Fibroblast of skin of right biceps (primary cell): ENCODE measurements around the gene PDGFB.

Source experiments
- DNase-seq: peaks from one replicate; pipeline ENCODE4 v3.0.0-alpha.2; 2013

PDGFB gene

DNA sequence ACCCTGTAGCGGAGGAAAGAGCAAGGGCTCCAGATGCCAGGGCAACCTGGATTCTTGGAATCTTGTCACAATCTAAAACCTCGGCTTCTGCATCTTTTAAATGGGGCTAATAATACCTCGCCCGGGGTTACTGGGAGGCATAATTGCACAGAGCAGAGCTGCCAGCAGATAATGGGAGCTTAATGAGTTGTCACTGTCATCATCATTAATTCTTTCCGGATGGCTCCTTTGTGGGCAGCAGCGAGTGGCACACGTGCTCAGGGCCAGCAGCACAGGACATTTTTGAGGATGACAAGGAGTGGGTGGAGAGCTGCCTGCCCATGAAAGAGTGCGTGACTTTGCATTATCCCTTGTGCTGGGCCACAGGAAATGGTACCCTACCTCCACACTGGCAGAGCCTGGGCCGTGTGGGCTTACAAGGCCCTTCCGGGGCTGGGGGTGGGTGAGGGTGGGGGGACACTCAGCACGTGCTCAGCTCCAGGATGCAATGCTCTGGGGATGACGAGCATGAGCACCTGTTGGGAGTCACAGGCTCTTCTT, 5.7 kb downstream of the PDGFB start:
- DNase-seq, result no peak

DNA sequence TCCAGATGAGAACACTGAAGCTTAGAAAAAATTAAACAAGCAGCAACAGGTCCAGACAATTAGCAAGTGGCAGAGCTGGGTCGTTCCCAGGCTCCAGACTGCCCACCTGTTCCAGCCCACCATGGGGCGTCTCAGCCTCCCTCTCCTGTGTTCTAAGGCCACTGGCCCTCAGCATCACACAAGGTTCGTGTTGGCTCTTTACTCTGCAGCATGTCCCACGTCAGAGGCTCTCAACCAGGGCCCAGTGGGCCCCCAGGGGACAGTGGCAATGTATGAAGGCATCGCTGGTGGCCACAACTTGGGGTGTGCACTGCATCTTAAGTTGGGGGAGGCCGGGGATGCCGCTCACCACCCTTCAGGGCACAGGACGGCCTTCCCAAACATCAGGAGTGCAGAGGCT, 6.2 kb downstream of the PDGFB start:
- no peak for DNase-seq

DNA sequence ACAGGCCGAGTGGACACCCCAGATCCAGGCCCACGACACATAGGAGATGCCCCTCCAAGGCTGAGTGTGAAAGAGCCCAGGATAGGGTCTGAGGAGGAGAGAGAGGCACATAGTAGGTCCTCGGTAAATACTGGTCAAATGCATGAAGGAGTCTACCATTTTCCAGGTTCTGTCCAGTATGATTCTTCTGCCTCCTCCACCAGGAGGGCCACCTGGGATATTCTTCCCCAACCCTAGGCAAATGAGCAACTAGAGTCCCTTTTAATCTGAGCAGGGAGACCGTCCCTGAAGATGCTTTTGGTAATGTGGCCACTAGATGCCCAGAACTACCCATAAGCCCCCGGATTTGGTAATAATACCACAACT, 6.7 kb downstream of the PDGFB start:
- no peak for DNase-seq

DNA sequence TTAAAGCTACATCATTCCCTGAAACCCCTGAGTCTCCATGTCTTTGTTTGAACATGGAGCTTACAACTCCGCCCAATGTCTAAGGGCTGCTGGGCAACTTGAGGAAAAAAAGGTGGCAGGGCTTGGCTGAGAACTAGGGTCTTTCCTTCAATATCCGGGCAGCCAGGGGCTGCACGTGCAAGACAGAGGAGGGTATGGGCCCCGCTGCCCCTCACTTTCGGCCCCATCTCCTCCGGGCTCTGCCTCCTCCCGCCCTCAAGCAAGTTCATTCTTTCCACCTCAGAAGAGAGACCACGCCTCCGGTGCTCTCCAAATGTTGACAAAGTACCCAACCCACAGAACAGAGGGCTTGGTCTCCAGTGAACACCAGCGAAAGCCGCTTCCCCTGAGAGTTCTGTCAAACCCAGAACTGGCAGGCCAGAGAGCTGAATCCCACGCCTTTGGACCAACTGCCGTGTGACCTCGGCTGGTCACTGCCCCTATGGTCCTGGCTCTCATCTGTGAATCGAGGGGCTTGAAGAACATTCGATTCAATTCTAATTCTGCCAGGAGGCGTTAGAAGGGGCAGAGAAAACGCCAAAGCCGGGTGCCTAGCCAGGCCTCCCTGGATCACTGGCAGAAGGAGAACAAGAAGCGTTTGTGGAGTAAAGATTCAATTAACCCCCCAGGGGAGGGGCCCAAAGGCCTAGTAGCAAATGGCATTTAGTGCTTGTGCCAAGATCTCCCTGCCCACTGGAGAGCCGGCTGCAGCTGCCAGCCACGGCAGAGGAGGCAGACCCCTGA, 7.3 kb downstream of the PDGFB start:
- DNase-seq, result no peak

DNA sequence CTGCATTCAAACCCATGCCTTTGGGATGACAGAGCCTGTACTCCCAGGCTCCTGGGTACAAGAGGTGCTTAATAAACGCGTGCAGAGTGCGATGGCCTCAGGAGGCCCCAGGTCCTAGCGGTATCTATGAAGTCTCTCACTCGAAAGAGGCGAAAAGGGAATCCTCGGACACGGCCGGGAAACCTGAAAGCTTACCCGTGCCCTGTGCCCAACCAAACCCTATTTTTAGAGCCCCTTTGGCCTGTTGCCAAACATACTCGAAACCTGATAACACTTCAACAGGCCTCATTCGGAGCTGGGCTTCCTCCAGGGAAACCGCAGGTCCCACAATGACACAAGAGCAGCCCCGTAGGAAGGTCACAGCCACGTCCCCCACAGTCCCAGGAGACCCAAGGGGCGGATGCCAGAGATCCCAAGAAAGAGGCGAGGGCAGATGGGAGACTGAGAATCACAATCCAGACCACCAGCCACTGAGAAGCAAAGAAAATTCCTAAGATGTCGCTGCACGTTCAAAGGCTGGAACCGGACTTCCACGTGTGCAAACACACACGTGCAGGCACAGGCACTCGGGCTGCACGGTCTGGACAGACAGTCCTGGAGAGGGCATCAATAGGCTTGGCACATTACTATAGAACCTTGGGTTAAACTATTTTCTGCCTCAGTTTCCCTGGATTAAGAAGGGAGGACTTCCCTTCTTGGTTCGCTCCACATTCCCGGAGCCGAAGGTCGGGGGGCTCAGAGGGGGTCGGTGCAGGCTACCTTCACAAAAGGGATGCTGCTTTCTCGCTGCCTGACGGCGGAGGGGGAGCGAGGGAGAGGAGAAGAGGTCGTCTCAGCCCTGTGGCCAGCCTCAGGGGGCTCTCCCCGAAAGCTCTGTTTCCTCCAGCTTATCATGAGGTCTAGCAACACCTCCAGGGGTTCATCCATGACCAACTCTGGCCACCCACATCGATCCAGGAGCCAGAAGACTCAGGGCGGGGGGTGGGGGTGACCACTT, 8.2 kb downstream of the PDGFB start:
- peak; percentile 67 for DNase-seq

DNA sequence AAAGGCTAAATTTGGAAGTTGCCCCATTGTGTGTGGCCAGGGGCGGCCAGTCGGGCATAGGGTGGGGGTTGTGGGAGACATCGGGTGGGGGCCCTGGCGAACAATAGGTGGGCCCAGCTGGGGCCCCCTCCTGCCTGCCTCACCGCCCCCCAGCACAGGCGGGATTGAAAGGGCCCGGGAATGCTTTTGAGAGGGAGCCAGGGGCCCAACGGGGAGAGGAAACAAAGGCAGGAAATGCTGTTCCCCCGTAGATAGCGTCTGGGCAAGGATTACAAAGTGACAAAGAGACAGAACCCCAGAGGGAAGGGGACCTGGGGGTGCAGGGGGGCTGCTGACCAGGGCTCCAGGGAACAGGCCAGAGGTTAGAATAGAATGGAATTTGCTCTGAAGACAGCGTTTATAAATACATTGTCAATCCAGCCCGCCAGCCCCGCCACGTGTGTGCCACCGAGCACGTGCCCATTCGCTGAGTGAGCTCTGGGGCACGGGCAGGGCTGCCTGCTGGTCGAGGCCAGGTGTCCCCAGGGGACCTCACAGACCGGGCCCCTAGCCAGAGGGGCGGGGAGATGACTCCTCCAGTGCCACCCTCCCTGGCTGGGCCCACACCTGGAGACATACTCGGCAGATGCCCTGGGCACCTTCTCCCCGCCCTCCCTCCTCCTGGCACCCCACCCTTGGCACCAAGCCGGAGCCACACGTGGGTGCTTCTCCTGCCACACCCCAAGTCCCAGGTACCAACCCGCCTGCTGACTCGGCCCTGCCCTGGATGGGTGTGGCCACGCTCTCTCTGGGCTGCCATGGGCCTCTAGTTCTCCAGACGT, 9.7 kb downstream of the PDGFB start:
- DNase-seq, result no peak

DNA sequence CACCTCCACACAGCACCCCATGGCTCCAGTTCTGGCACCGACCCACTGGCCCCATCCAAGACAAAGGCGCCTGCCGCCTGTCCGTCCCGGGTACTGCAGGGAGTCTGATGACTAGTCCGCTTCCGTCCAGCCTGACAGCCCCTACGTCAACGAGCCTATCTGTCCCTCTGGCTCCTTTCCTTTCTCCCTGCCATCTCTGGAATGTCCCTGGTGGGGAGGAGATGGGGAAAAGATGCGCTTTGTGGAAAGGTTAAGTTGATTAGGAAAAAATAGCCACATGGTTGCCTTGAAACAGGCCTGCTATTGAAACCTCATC, 10.4 kb downstream of the PDGFB start:
- peak; percentile 39 for DNase-seq

DNA sequence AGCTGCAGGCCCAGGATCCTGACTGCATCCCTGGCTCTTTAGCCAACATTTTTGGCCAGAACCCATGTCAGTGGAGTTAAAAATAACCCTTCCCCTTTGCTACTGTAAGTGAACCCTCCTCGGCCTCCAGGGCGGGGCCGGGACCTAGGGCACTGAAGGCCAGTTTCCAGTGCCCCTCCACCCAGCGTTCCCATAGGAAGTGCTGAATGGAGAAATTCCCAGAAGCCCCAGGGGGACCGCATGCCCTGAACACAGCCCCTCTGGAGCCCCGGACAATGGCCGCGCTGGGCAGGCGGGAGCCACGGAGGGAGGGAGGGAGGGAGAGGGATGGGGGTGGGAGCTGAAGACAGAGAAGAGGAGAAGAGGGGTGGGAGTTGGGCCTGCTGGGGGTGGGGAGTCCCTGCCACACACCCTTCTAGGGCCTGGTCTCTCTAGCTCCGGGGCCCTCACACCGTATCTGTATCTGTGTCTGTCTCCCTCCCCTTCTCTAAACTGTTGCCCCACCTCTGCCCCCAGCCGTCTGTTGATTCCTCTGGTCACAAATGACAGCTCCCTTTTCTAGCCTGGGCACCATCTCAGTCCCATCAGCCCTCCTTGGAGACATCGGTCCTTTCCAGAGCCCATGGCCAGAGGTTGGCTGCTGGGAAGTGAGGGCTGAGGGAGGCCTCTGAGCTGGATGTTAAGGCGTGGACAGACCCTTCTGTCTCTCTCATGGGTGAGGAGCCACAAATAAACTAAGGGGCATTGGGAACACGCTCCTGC, 10.9 kb downstream of the PDGFB start:
- DNase-seq, result no peak

DNA sequence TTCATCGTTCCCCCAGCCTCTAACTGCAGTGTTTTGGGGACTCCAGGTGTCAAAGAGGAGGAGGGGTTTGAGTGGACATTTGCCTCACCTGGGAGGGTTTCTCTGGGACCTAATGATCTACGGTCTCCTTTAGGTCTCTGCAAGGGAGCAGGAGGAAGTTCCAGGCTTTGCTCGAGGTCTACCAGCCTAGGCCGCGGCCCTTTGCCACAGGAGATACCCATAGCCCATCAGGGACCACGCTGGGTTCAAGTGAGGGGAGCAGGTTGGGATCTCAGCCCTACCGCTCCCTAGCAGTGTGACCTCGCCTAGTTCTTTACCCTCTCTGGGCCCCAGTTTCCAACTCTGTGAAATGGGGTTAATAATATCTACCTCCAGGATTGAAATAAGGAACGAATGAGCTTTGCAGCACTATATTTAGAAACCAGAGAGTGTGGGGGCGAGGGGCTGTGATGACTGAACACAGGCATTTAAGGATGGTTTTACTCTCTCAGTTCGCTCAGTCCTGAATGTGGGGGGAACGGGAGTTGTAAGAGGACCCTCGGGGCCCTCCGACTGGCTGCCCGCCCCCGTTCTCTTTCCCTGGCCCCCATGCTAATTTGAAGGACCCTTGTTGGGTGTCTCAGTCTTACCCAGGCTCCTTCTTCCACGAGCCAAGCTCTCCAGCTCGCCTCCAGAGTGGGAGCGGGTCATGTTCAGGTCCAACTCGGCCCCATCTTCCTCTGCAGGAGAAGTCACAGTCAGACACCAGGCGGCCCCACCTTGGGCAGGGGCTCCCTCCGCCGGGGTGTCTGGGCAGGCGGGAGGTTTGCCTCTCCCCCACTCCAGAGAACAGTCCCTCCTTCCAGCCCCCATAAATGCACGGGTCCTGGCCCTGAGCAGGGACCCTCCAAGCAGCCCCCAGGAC, 11.7 kb downstream of the PDGFB start:
- no peak for DNase-seq

DNA sequence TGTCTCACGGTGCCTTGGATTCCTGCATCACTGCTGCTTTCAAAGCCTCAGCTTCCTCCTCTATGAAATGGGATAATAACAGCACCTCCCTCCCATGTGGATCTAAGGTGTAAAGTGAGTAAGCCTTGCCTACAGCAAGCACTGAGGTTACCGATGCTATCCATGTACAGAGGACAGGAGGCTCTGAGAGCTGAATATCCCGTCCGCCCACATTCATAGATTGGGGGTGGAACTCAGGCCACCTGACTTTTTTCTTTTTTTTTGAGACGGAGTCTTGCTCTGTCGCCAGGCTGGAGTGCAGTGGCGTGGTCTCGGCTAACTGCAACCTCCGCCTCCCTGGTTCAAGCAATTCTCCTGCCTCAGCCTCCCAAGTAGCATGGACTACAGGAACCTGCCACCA, 12.5 kb downstream of the PDGFB start:
- DNase-seq, result no peak

DNA sequence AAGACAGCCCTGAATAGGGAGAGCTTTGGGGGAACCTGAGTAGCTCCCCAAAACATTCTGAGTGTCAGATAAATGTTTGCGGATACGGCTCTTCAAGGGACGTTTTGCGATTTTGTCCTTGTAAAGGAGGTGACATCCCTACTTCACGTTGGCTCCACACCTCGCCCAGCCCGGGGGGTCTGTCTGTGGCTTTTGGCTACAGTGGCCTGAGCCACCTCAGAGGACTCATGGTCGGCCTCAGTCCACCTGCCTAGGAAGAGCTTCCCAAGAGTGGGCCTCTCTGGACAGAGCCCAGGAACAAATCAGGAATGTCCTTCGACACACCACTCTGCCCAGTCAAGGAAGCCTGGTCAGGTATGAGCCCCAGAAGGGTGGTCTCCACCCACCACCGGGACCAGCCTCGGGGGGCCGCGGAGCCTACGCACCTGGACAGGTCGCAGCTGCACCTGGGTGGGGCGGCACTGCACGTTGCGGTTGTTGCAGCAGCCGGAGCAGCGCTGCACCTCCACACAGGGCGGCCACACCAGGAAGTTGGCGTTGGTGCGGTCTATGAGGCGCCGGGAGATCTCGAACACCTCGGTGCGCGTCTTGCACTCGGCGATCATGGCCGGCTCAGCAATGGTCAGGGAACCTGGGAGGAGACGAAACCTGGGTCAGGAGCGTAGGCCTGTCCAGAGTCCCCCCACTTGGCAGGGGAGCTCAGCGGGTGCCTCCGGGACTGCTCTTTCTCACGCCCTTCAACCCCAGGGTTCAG, 13.4 kb downstream of the PDGFB start:
- no peak for DNase-seq

DNA sequence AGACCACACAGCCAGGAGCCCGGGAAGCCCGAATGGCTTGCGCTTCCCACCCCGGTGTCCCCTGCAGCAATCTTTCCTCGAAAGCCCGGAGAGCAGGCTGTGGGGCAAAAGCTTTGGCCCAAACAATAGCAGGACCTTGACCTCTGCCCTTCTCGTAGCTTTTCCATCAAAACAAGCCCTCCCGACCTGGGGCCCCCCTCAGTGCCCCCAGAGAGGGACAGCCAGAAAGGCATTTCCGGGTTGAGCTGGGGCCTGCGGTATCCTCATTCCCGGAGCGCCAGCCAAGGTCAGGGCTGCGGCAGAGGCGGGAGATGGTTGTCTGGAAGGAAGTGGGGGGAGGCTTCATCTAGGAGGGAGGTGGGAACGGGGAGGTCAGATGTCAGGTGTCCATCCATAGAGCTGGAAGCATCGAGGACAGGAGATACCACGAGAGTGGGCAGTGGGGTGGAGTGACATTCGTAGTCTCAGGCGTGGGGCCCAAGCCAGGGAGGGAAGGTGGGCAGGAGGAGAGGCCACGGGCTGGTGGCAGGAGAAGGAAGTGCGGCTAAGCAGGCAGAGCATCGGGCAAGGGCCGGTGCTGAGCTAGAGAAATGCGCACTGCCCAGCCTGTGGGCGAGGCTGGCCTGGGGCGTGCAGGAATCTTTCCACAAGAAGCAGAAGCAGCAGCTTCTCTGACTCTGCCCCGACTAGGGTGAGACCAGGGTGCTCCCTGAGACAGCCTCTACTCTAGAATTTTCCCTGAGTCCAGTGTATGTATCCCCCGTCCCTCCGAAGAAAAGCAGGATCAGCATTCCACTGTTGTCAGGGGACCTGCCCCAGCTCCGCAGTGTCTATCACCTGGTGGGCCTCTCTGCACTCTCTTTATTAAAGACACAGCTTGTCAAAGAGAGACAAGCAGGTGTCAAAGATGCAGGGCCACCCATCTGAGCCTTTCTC, 14.3 kb downstream of the PDGFB start:
- DNase-seq, result peak; percentile 38

DNA sequence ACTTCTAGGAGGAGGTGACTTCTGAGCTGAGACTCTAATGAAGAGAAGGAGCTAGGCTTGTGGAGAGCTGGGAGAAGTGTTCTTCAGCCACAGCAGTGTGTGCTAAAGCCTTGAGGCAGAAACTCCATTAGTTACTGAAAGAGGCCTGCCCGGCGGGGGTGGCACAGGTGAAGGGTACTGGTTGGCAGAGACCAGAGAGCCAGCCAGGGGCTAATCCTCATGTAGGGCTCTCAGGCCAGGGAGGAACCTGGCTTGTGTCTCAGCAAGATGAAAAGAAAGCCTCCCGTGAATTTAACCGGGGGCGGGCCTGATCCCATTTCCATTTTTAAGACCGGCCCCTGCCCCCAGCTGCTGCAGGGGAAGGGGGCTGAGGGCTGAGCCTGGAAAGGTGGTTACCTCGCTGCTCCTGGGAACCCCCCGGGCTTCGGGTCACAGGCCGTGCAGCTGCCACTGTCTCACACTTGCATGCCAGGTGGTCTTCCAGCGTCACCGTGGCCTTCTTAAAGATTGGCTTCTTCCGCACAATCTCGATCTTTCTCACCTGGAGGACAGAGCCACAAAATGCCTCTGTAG, 15.0 kb downstream of the PDGFB start:
- no peak for DNase-seq

DNA sequence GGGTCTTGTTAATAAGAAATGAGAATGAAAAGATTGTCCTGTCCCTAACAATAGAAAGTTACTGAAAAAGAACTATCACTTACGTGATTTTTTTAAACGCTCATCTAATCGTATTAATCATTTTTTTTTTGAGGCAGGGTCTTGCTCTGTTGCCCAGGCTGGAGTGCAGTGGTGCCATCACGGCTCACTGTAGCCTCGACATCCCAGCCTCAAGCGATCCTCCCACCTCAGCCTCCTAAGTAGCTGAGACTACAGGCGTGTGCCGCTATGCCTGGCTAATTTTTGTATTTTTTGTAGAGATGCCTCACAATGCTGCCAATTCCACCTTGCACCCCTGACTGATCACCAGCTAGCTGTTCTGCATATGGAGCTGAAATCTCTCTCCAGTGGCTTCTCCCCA, 15.7 kb downstream of the PDGFB start:
- DNase-seq, result no peak

DNA sequence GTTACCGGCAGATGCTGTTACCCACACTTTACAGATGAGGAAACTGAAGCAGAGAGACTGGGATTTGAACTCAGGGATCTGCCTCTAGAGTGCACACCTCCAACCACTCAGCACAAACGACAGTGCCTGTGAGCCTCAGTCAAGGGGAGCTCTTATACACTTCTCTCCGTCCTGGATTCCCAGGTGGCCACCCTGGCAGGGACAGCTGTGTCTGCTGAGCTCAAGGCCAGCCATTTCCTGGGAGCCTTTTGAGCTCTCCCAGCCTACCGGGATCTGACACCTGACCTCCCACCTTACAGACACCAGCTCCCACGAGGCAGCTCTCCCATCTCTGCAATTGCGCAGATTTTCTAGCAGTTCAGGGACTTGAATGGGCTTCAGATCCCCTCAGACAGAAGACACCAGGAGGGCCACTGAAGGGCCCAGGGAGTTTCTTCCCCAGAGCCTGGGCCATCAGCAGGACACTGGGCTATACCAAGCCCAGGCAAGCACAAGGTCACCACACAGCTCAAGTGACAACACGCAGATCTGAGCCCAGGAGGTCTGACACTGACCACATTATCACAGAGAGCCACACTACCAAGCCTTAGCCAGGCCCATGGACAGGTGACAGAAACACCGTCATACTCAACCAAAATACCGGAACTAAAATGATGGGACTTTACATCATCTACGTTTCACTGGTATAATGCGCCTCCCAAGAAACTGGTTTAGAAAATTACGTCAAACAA, 17.1 kb downstream of the PDGFB start:
- DNase-seq, result no peak

DNA sequence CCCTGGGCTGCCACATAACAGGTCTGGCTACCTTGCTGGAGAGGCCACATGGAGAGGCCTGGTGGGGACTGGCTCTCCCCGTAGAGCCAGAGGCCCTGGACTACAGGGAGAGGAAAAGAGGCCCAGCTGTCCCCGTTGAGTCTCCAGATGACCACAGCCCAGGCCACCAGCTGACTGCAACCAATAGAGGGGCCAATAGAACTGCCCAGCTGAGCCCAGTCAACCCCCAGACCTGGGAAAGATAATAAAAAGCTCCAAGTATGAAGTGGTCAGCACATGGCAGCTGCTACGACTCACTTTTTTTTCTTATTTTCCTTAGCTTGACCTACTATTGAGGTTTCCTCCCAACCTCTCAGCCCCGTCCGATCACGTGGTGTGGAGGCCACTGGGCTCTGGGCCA, 18.4 kb downstream of the PDGFB start:
- DNase-seq, result no peak

DNA sequence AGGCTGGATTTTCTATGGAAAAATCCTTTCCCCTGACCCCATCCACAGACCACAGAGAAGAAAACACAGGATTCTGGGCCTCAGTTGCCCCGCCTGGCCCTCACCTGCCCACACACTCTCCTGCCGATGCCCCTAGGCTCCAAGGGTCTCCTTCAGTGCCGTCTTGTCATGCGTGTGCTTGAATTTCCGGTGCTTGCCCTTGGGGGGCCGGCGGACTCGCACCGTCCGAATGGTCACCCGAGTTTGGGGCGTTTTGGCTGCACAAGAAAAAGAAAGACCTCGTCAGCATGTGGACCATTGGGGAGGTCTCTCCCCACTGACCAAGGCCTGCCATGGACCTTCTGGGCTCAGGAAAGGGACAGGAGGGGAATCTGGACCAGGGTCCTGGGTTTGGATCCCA, 19.2 kb downstream of the PDGFB start:
- no peak for DNase-seq

DNA sequence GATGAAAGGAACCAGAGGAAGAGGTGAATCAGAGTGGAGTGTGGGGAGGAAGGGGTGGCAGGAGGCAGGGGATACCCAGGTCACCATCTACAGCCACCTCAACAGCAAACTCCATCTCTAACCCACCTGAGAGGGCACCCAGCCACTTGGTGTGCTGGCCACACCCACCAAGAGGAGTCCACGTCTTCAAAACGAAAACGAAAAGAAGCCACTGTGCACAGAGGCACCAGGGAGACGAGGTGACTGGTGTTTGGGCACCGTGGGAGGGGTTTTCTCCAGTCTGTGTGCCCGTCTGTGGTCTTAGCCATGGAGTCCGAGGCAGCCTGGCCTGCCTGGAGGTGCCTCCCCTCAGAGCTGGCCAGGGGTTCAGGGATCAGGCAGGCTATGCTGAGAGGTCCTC, 20.2 kb downstream of the PDGFB start:
- no peak for DNase-seq
